Activated CD8-positive, alpha-beta T cell treated with anti-CD3 and anti-CD28 coated beads, Interleukin-2, amount 10 ng/mL, durations not matched to agents 7 days and 5 days (primary cell): ENCODE data around the gene RNF8. TPM values are rescaled to one million over a fixed set of nuclear protein-coding genes. Genes with fewer than 3 reads are reported as not detected.

Experiments used
- ATAC-seq: fragments of 150-1000 bp; cut with Tn5 transposase; one replicate; pipeline ENCODE4 v1.10.0; 2021; ENCODE audit warnings: moderate library complexity
- CTCF ChIA-PET: fragments of 350-600 bp; sonication (Branson Sonifier 250); formaldehyde crosslinking; loops from one replicate; lab custom pipeline; 2021; ENCODE audit warnings: antibody characterized with exemption; lab: Charles Lee
- POLR2A ChIA-PET: fragments of 350-600 bp; sonication (Branson Sonifier 250); formaldehyde crosslinking; loops from one replicate; lab custom pipeline; 2021; ENCODE audit warnings: antibody characterized with exemption; lab: Charles Lee
- DNase-seq: peaks from one replicate; pipeline ENCODE4 v3.0.0-alpha.2; 2020
- H3K27ac Mint-ChIP-seq: one replicate; pipeline ENCODE4 v1.8.0; 2021; ENCODE audit warnings: mild to moderate bottlenecking, mixed read lengths
- H3K27me3 Mint-ChIP-seq: one replicate; pipeline ENCODE4 v1.8.0; 2021; ENCODE audit warnings: low read depth, mixed read lengths
- H3K36me3 Mint-ChIP-seq: one replicate; pipeline ENCODE4 v1.8.0; 2021; ENCODE audit warnings: low read depth, mixed read lengths
- H3K4me1 Mint-ChIP-seq: one replicate; pipeline ENCODE4 v1.8.0; 2021; ENCODE audit warnings: low read depth, mixed read lengths
- H3K4me3 Mint-ChIP-seq: one replicate; pipeline ENCODE4 v1.8.0; 2021; ENCODE audit warnings: mild to moderate bottlenecking, mixed read lengths
- H3K9me3 Mint-ChIP-seq: one replicate; pipeline ENCODE4 v1.8.0; 2022; ENCODE audit warnings: mixed read lengths; ENCODE audit not compliant: insufficient read depth
- total RNA-seq, 2 experiments: library from RNA; stranded (reverse); gene quantifications; one replicate each; pipeline ENCODE4 v1.2.3, GENCODE V29; 2021

Gene RNF8
- total RNA-seq, 2 experiments from 2014 or later = 23.2 to 23.7 TPM

GRCh38 chr6:37407948-37408347 lies 54.2 kb downstream of the RNF8 start:
- Mint-ChIP-seq H3K27me3 (peaks cover 35% of the 10 kb centered on the region), H3K27ac (no peak overlapping the region), H3K9me3 (no peaks in the 10 kb centered on the region), H3K4me3 (no peak overlapping the region), H3K36me3 (no peaks in the 10 kb centered on the region), H3K4me1 (no peaks in the 10 kb centered on the region)
- POLR2A ChIA-PET = interaction anchor here (1.1 kb wide), 1 partner anchor 34 kb away, joined by 3 read pairs; no protein-coding TSS in a partner anchor
- CTCF ChIA-PET = no interaction called here
- ATAC-seq = no peak
- DNase-seq = no peak

- ATAC-seq (no peak), DNase-seq (no peak)
- H3K27ac Mint-ChIP-seq = no peak overlapping the region
- H3K4me1 Mint-ChIP-seq = no peaks in the 10 kb centered on the region
- H3K9me3 Mint-ChIP-seq = no peaks in the 10 kb centered on the region
- ChIA-PET CTCF (no interaction called here), POLR2A (no interaction called here)
- H3K4me3 Mint-ChIP-seq = no peak overlapping the region
- no peaks in the 10 kb centered on the region for H3K36me3 Mint-ChIP-seq
- H3K27me3 Mint-ChIP-seq = peaks cover 31% of the 10 kb centered on the region
Observed at GRCh38 chr6:37409501-37409900, 55.7 kb downstream of the RNF8 start.

DNA sequence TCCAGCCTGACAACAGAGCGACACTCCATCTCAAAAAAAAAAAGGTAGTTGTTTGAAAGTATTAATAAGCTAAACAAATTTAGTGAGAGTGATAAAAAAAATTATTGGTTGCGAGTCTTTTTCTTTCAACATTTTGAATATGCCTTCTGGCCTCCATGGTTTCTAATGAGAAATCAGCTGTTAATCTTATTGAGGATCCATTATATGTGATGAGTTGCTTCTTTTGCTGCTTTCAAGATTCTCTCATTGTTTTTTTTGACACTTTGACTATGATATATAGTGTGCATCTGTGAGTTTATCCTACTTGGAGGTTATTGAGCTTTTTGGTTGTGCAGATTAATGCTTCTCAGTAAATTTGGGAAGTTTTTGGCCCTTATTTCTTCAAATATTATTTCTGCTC lies 63.6 kb downstream of the RNF8 start:
- Mint-ChIP-seq H3K9me3 (no peaks in the 10 kb centered on the region), H3K27me3 (peaks cover 11% of the 10 kb centered on the region), H3K27ac (no peak overlapping the region), H3K4me3 (no peak overlapping the region), H3K4me1 (no peaks in the 10 kb centered on the region), H3K36me3 (no peaks in the 10 kb centered on the region)
- POLR2A ChIA-PET = no interaction called here
- no peak for ATAC-seq
- CTCF ChIA-PET = no interaction called here
- DNase-seq = no peak

DNA sequence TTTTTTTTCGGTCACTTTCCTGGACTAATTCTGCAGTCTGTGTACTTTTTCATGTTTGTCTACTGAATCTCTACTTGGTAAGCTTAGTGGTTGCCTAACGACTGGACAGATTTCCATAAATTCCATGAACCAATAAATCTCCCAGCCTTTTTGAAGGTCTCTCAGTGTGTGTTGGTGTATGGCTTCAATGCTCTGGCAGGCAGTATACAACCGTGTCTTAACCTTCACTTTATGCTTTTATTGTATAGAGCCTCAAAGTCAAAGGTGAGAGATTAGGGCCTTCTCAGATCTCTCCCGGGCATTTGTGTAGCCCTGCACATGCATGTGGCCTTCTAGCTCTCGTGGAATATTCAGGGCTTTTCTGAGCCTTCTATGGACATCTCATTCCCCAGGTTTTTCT lies 64.9 kb downstream of the RNF8 start:
- H3K27ac Mint-ChIP-seq = no peak overlapping the region
- no peaks in the 10 kb centered on the region for H3K36me3 Mint-ChIP-seq
- H3K9me3 Mint-ChIP-seq = no peaks in the 10 kb centered on the region
- POLR2A ChIA-PET = no interaction called here
- CTCF ChIA-PET = no interaction called here
- no peak for DNase-seq
- no peak overlapping the region for H3K4me3 Mint-ChIP-seq
- H3K27me3 Mint-ChIP-seq = peaks cover 18% of the 10 kb centered on the region
- ATAC-seq = no peak
- H3K4me1 Mint-ChIP-seq = no peaks in the 10 kb centered on the region

GRCh38 chr6:37426058-37426944 lies 72.5 kb downstream of the RNF8 start:
- Mint-ChIP-seq H3K27ac (no peak overlapping the region), H3K27me3 (peaks cover 32% of the 10 kb centered on the region), H3K4me3 (no peak overlapping the region), H3K36me3 (no peaks in the 10 kb centered on the region), H3K4me1 (peaks cover 4% of the 10 kb centered on the region), H3K9me3 (no peaks in the 10 kb centered on the region)
- ATAC-seq (no peak), DNase-seq (no peak)
- CTCF ChIA-PET = no interaction called here
- POLR2A ChIA-PET = no interaction called here

- Mint-ChIP-seq H3K27me3 (peaks cover 35% of the 10 kb centered on the region), H3K36me3 (no peaks in the 10 kb centered on the region), H3K27ac (no peak overlapping the region), H3K4me3 (no peak overlapping the region), H3K9me3 (no peaks in the 10 kb centered on the region), H3K4me1 (peaks cover 10% of the 10 kb centered on the region)
- DNase-seq (no peak), ATAC-seq (no peak)
- ChIA-PET POLR2A (no interaction called here), CTCF (no interaction called here)
Observed at GRCh38 chr6:37426945-37427510, 73.2 kb downstream of the RNF8 start.

DNA sequence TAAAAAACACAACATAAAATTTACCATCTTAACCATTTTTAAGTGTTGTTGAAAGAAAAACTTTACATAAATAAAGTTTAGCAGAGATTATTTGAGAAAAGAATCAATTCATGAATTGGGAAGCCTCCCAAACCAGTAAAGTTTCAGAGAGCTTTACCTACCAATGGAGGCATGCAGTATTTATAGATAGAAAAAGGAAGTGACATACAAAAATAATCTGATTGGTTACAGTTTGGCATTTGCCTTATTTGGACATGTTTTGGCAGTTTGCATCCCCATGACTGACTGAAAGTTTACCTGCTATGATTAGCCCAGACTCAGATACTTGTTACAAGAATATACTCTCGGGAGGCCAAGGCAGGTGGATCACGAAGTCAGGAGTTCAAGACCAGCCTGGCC lies 75.6 kb downstream of the RNF8 start:
- Mint-ChIP-seq H3K9me3 (no peaks in the 10 kb centered on the region), H3K27me3 (peaks cover 27% of the 10 kb centered on the region), H3K4me3 (no peak overlapping the region), H3K36me3 (peaks cover 7% of the 10 kb centered on the region), H3K27ac (no peak overlapping the region), H3K4me1 (peaks cover 22% of the 10 kb centered on the region)
- ATAC-seq = no peak
- ChIA-PET CTCF (no interaction called here), POLR2A (no interaction called here)
- no peak for DNase-seq

DNA sequence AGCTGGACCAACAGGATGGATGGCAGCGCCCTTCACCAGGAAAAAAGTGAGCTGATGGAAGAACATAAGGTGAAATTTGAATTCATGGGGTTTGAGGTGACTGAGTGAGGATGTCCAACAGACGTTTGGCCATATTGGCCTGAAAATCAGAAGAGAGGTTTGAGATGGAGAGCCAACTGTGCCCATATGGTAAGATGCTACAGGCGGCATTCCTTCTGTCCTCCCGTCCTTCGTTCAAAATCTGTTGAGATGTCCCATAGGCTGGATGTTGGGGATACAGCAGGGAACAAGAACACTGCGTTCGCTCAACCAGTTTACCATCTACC lies 78.8 kb downstream of the RNF8 start:
- peak overlapping the region; percentile 92 for H3K4me3 Mint-ChIP-seq
- H3K4me1 Mint-ChIP-seq = peaks cover 43% of the 10 kb centered on the region
- peak overlapping the region; percentile 98 for H3K27ac Mint-ChIP-seq
- ChIA-PET POLR2A (interaction anchor here (0.6 to 2.8 kb wide), 18 partner anchors 10 to 558 kb away, joined by 3 to 28 read pairs (median 4); partner anchors contain the start of genes PIM1 and PPIL1), CTCF (interaction anchor here (1.2 to 2.5 kb wide), 3 partner anchors 66 to 107 kb away, joined by 3 to 12 read pairs (median 5); no protein-coding TSS in a partner anchor)
- H3K27me3 Mint-ChIP-seq = peaks cover 16% of the 10 kb centered on the region
- H3K9me3 Mint-ChIP-seq = no peaks in the 10 kb centered on the region
- DNase-seq = no peak
- peaks cover 29% of the 10 kb centered on the region for H3K36me3 Mint-ChIP-seq
- no peak for ATAC-seq

GRCh38 chr6:37432916-37433656 lies 79.3 kb downstream of the RNF8 start, which contains the start of gene CMTR1:
TSS of gene CMTR1 (plus strand) at chr6:37433221. CDS start at chr6:37435630, 2,409 bp downstream.
- peaks cover 33% of the 10 kb centered on the region for H3K36me3 Mint-ChIP-seq
- CTCF ChIA-PET = interaction anchor here (1.0 to 2.5 kb wide), 7 partner anchors 9 to 558 kb away, joined by 3 to 12 read pairs (median 4); partner anchors contain the start of gene PPIL1
- H3K9me3 Mint-ChIP-seq = no peaks in the 10 kb centered on the region
- H3K27me3 Mint-ChIP-seq = peaks cover 10% of the 10 kb centered on the region
- H3K4me1 Mint-ChIP-seq = peaks cover 47% of the 10 kb centered on the region
- DNase-seq (peak; percentile 97), ATAC-seq (peak; percentile 95)
- peak within 1 kb of the TSS; percentile 98 for H3K27ac Mint-ChIP-seq
- POLR2A ChIA-PET = interaction anchor here (0.6 to 2.8 kb wide), 28 partner anchors 10 to 558 kb away, joined by 3 to 28 read pairs (median 3); partner anchors contain the start of genes MDGA1, PIM1 and PPIL1
- H3K4me3 Mint-ChIP-seq = peak within 1 kb of the TSS; percentile 92

GRCh38 chr6:37433657-37434271 lies 80.0 kb downstream of the RNF8 start:
- DNase-seq = peak; percentile 61
- Mint-ChIP-seq H3K4me1 (peaks cover 50% of the 10 kb centered on the region), H3K36me3 (peaks cover 37% of the 10 kb centered on the region), H3K27ac (peak overlapping the region; percentile 98), H3K27me3 (peaks cover 7% of the 10 kb centered on the region), H3K9me3 (no peaks in the 10 kb centered on the region), H3K4me3 (peak overlapping the region; percentile 92)
- ChIA-PET CTCF (interaction anchor here (1.0 to 2.5 kb wide), 7 partner anchors 8 to 559 kb away, joined by 3 to 12 read pairs (median 4); partner anchors contain the start of gene PPIL1), POLR2A (interaction anchor here (0.6 to 2.8 kb wide), 21 partner anchors 9 to 559 kb away, joined by 3 to 28 read pairs (median 3); partner anchors contain the start of genes MDGA1, PIM1 and PPIL1)
- ATAC-seq = peak; percentile 37

DNA sequence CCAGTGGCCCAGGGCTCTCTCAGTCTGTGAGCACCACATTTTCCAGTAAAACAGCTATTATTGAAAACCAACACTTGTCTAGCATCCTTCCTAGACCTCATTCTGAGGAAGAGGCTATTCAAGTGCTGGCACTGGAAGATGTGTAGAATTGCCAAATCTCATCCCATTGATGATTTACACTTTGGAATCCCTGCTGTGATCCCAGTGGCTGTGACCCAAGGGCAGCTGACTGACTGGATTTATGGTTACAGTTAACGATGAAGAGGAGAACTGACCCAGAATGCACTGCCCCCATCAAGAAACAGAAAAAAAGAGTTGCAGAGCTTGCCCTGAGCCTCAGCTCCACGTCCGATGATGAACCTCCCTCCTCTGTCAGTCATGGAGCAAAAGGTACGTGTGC lies 81.6 kb downstream of the RNF8 start:
- peaks cover 3% of the 10 kb centered on the region for H3K27me3 Mint-ChIP-seq
- CTCF ChIA-PET = interaction anchor here (1.0 to 1.4 kb wide), 2 partner anchors 53 to 110 kb away, joined by 3 to 4 read pairs; no protein-coding TSS in a partner anchor
- no peak for DNase-seq
- peaks cover 50% of the 10 kb centered on the region for H3K4me1 Mint-ChIP-seq
- no peak overlapping the region for H3K4me3 Mint-ChIP-seq
- no peak for ATAC-seq
- peak overlapping the region; percentile 39 for H3K27ac Mint-ChIP-seq
- POLR2A ChIA-PET = interaction anchor here (2.8 kb wide), 1 partner anchor 81 kb away, joined by 22 read pairs; no protein-coding TSS in a partner anchor
- H3K9me3 Mint-ChIP-seq = no peaks in the 10 kb centered on the region
- H3K36me3 Mint-ChIP-seq = peaks cover 46% of the 10 kb centered on the region
